ENCODE measurements around the gene SS18.
"Not testable (repeated sequence)": the region's sequence is repeated elsewhere in the genome, so short reads cannot be mapped to it uniquely, and the experiment has no call there.

The SS18 gene

GRCh38 chr18:26090130-26091046 lies at the start of gene SS18:
Gene SS18, minus strand, starts transcription at chr18:26090613. Its CDS starts 44 bp downstream, at chr18:26090569.
- H3K4me3 ChIP-seq (ENCODE audit: low read depth in 1 of 2, low read length in 1 of 2): peak within 1 kb of the TSS; percentile 68 to 80
- peak within 1 kb of the TSS; percentile 80 for H3K27ac ChIP-seq
- H3K36me3 ChIP-seq: peaks cover 10% of the 10 kb centered on the region
- peaks cover 19 to 20% of the 10 kb centered on the region in 2 experiments for H3K4me1 ChIP-seq (ENCODE audit: control insufficient read depth in 1 of 2, insufficient read depth in 1 of 2, low read depth in 1 of 2, low read length in 1 of 2)
- H3K27me3 ChIP-seq: peaks cover 5% of the 10 kb centered on the region
- H3K9me3 ChIP-seq: no peaks in the 10 kb centered on the region
- no peak for TF ChIP-seq CTCF (IDR thresholded peaks at IDR 0.05)

- Histone ChIP-seq H3K27ac (no peak overlapping the region), H3K27me3 (no peaks in the 10 kb centered on the region), H3K9me3 (no peaks in the 10 kb centered on the region), H3K4me1 (ENCODE audit: control insufficient read depth in 1 of 2, insufficient read depth in 1 of 2, low read depth in 1 of 2, low read length in 1 of 2) (no peaks in the 10 kb centered on the region), H3K4me3 (ENCODE audit: low read depth in 1 of 2, low read length in 1 of 2) (no peak overlapping the region), H3K36me3 (no peaks in the 10 kb centered on the region)
- TF ChIP-seq CTCF (IDR thresholded peaks at IDR 0.05): no peak
Measured at GRCh38 chr18:26135548-26135947, 45.1 kb upstream of the SS18 start.

- Histone ChIP-seq H3K27ac (no peak overlapping the region), H3K4me3 (ENCODE audit: low read depth in 1 of 2, low read length in 1 of 2) (no peak overlapping the region)
- TF ChIP-seq CTCF (IDR thresholded peaks at IDR 0.05): no peak
Measured at GRCh38 chr18:26134107-26134506, 43.7 kb upstream of the SS18 start.

GRCh38 chr18:26133652-26134051 lies 43.2 kb upstream of the SS18 start, which contains the start of gene PSMA8:
Gene PSMA8, plus strand, starts transcription at chr18:26133869. Its CDS starts 97 bp downstream, at chr18:26133966.
- Histone ChIP-seq H3K27ac (no peak within 1 kb of the TSS), H3K36me3 (no peaks in the 10 kb centered on the region), H3K4me3 (ENCODE audit: low read depth in 1 of 2, low read length in 1 of 2) (no peak within 1 kb of the TSS), H3K9me3 (no peaks in the 10 kb centered on the region), H3K27me3 (no peaks in the 10 kb centered on the region), H3K4me1 (ENCODE audit: control insufficient read depth in 1 of 2, insufficient read depth in 1 of 2, low read depth in 1 of 2, low read length in 1 of 2) (no peaks in the 10 kb centered on the region)
- TF ChIP-seq CTCF (IDR thresholded peaks at IDR 0.05): no peak

More at GRCh38 chr18:26134107-26134506, 43.7 kb upstream of the SS18 start:
- no peaks in the 10 kb centered on the region for H3K36me3 ChIP-seq
- no peaks in the 10 kb centered on the region for H3K9me3 ChIP-seq
- H3K4me1 ChIP-seq (ENCODE audit: control insufficient read depth in 1 of 2, insufficient read depth in 1 of 2, low read depth in 1 of 2, low read length in 1 of 2): no peaks in the 10 kb centered on the region
- no peaks in the 10 kb centered on the region for H3K27me3 ChIP-seq

- H3K27me3 ChIP-seq; H3K36me3 ChIP-seq; H3K4me1 ChIP-seq (ENCODE audit: control insufficient read depth in 1 of 2, insufficient read depth in 1 of 2, low read depth in 1 of 2, low read length in 1 of 2); H3K9me3 ChIP-seq; H3K27ac ChIP-seq; H3K4me3 ChIP-seq (ENCODE audit: low read depth in 1 of 2, low read length in 1 of 2): not testable (repeated sequence)
Measured at GRCh38 chr18:26128192-26128591, 37.8 kb upstream of the SS18 start.

DNA sequence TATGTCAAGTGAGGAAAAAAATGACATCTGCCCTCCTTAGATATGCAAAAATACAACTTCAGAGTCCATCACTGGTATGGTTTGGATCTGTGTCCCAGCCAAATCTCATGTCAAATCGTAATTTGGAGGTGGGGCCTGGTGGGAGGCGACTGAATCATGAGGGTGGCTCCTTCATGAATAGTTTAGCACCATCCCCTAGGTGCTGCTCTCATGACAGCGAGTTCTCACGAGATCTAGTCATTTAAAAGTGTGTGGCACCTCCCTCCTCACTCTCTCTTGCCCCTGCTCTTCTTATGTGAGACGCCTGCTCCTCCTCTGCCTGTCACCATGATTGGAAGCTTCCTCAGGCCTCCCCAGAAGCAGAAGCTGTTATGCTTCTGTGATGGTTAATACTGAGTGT lies 37.4 kb upstream of the SS18 start:
- no peak for TF ChIP-seq CTCF (IDR thresholded peaks at IDR 0.05)
- no peaks in the 10 kb centered on the region for H3K9me3 ChIP-seq
- no peak overlapping the region for H3K4me3 ChIP-seq (ENCODE audit: low read depth in 1 of 2, low read length in 1 of 2)
- no peaks in the 10 kb centered on the region for H3K27me3 ChIP-seq
- no peaks in the 10 kb centered on the region for H3K4me1 ChIP-seq (ENCODE audit: control insufficient read depth in 1 of 2, insufficient read depth in 1 of 2, low read depth in 1 of 2, low read length in 1 of 2)
- no peaks in the 10 kb centered on the region for H3K36me3 ChIP-seq
- no peak overlapping the region for H3K27ac ChIP-seq

DNA sequence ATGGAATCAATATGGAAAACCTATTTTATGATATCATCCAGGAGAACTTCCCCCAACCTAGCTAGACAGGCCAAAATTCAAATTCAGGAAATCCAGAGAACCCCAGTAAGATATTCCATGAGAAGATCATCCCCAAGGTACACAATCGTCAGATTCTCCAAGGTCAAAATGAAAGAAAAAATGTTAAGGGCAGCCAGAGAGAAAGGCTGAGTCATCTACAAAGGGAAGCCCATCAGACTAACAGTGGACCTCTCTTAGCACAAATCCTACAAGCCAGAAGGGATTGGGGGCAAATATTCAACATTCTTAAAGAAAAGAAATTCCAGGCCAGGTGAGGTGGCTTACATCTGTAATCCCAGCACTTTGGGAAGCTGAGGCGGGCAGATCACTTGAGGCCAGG lies 31.6 kb upstream of the SS18 start:
- not testable (repeated sequence) for H3K27me3 ChIP-seq; H3K4me1 ChIP-seq (ENCODE audit: control insufficient read depth in 1 of 2, insufficient read depth in 1 of 2, low read depth in 1 of 2, low read length in 1 of 2); H3K9me3 ChIP-seq; H3K36me3 ChIP-seq; H3K27ac ChIP-seq; H3K4me3 ChIP-seq (ENCODE audit: low read depth in 1 of 2, low read length in 1 of 2)

All from neutrophil (primary cell).